HG03159 (cell line): Measurements from ENCODE around the gene GEN1.
"Not testable (repeated sequence)": the region's sequence is repeated elsewhere in the genome, so short reads cannot be mapped to it uniquely, and the experiment has no call there.

Source experiments
- ATAC-seq: cut with Tn5 transposase; IDR thresholded peaks from one replicate; pipeline ENCODE4 v1.9.1; 2021; ENCODE audit warnings: mild to moderate bottlenecking, moderate library complexity; ENCODE audit not compliant: unreplicated experiment

The GEN1 gene

DNA sequence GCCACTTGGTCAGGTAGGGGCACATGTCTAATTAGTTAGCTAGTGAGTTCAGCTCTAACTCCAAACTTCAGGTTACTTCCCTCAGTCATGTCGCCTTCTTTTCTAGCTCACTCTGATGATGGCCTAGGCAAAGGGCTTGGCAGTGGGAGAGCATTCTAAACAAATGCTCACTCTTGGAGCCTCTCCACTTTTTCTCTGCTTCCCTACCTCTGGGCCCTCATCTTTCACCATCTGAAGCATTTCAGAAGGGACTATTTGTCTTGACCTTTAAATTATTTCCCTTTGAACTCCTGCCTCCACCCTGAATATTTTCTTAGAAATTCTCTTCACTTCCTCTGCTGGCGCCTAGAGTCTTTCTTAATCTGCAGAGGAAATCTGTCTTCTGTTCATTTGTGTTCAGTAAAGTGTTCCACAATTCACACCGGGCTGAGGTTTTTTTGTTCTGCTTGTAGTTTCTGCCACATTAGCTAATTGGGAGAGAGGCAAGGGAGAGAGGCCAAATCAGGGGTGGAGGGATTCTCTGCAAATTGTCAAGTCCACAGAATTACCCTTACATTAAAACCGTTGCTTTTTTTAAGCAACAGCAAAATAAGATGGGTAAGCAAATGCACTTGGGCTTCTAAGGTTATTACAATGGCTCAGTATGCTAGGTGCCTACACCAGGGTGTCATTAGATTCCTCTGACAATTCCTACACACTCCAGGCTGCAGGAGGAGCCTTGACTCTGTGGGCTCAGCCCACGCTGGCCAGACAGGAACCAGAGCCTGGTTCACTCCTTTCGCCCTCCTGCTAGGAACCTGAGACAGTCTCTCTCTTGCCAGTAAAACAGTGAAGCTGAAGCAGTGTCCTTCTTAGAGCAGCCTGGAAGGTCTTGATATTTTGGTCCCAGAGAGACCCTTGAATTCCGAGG is 67.9 kb downstream of the GEN1 start:
- peak; percentile 46 for ATAC-seq

DNA sequence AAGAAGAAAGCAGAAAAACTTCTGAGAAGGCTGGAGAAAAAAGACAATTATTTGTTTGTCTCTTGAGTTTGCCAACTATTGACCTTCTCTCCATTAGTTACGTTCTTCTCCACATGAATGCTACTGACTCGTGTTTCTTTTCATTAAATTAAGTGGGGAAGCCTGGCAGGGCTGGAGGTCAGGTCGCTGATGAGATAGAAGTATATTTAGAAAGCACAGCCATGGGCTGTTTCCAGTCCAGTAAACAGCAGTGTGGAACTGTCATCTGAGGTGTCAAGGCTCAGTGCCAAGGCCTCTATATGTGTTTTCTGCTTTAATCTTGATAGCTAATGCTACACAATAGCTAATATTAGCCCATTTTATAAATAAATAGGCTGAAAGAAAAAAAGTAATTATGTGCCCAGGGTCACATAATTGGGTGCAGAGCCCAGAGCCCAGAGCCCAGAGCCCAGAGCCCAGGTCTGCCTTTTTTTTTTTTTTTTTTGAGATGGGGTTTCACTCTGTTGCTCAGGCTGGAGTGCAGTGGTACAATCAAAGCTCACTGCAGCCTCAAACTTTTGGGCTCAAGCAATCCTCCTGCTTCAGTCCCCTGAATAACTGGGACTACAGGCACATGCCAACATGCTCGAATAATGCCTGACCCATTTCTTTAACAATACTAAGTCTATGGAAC is 68.6 kb downstream of the GEN1 start:
- ATAC-seq = peak; percentile 62

- not testable (repeated sequence) for ATAC-seq
These were observed 69.7 kb downstream of the GEN1 start for GRCh38 chr2:17823646-17824045.

- ATAC-seq = no peak
These were observed 73.4 kb downstream of the GEN1 start for GRCh38 chr2:17827316-17827715.

DNA sequence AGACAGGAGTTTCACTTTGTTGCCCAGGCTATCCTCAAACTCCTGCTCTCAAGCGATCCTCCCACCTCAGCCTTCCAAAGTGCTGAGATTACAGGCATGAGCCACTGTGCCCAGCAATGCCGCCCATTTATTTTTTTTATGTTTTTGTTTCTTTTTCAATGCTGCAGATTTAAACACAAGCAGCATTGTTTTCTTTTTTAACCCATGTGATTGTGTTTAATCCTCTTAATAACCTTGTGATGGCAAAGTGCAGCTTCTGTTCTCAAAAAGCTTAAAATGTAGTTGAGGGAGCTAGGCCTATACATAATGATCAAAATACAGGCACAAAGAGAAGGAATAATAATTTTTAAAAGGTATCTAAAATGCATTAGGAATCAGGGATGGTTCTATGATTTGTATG is 73.8 kb downstream of the GEN1 start:
- ATAC-seq = no peak

- peak; percentile 89 for ATAC-seq
These were observed 76.4 kb downstream of the GEN1 start for GRCh38 chr2:17830053-17831034.

DNA sequence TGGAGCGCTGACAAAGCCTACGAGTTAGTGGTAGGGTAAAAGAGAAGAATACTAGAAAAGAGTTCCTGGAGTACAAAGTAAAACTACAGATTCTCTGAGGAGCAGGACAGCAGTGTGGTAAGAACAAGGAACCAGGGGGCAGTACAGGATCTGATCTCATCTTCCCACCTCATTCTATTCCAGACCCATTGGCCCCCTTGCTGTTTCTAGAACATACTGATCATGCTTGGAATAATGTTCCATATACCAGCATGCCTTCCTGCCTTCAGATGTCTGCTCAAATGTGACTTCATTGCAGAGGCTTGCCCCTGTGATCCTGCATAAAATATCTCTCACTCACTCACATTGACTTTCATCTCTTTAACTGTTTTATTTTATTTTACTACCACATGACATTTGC is 81.6 kb downstream of the GEN1 start:
- ATAC-seq = no peak
